Stimulated activated CD4-positive, alpha-beta T cell treated with anti-CD3 and anti-CD28 coated beads, Interleukin-2, amount 100 ng/mL, for 48 hours (primary cell): ENCODE results near the gene POLN.
"Not testable (repeated sequence)": the region's sequence is repeated elsewhere in the genome, so short reads cannot be mapped to it uniquely, and the experiment has no call there.

ENCODE experiments used
- DNase-seq, 2 donors: peaks; one replicate each; pipeline ENCODE4 v3.0.0-alpha.2; 2020

POLN gene

DNA sequence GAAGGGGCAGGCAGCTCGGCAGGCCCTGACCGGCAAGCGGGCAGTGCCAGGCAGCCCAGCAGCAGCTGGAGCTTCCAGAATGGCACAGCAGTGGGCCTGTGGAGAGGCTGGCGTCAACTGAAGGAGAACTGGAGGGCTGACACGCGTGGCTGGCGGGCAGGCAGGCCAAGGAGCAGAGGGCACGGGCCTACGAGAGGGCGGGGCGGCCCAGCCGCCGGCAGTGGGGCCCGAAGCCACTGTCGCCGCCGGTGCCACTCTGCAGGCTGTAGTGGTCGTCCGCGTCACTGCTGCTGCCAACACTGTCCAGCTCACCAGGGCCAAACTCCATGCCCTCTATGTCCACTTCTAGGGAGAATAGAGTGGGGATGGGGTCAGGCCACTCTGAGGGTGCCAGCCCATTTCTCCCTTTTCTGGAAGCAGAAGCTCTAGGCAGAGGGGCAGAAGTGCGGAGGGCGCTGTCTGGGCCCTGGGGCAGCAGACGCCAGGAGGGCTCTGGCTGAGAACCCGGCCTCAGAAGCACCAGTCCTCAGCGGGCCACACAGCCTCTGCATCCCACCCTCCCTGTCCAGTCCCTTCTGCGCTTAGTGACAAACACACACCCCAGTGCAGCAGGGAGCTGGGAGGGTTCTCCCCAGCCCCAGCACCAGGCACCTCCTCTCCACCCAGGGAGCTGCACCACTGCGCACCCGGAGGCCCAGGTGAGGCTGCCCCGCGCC is 8.6 kb upstream of the POLN start:
- no peak for DNase-seq

DNA sequence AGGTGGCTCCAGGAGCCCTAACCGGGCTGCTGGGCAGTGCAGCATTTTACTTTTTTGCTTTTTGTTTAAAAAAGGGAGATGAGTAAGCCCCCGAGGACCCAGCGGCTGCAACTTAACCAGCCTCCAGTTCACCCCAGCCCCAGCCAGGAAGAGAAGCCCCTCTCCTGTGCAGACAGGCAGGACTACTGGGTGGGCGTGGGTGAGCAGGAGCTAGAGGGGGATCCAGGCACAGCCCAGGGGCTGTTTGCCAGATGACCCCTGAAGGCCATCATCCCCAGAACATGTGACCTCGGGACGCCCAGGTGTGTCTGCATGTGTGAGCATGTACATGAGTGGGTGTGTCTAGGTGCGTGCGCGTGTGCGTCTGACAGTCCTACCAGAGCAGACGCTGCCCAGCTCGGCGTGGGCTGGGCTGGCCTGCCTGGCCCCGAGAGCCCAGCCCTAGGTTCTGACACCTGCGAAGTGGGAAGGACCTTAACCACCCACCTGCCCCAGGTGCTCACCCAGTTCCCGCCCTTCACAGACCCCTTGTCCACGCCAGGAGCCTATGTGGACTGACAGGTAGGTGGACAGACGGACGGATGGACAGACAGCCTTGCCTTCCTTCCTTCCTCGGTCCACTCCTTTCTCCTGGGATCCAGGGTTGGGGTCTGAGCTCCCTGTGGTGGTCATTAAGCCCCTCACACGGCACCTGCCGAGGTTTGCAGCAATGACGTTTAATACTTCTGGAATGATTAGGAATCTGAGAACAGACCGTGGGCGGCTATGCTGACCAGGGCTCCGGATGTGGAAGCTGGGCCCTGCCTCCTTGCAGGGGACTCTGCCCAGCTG is 7.8 kb upstream of the POLN start:
- no peak for DNase-seq

DNA sequence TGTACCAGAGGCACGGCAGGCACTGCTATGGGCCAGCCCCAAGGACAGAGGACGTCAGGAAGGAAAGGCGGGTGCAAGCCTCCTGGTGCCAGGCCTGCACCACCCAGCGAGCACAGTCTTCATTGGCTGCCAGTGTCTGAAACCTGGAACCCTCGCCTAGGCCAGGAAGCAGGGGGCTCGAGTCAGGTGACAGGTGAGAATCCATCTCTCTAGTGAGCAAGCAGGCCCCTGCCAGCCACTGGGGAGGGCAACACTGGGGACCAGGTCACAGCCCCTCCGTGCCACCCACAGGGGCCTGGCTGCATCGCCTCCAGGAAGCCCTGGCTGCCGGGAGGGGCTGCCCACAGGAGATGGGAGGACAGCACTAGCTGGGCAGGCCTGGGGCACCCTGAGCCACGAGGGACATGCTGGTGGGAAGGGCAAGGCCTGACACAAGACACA is 6.9 kb upstream of the POLN start:
- DNase-seq, result no peak

DNA sequence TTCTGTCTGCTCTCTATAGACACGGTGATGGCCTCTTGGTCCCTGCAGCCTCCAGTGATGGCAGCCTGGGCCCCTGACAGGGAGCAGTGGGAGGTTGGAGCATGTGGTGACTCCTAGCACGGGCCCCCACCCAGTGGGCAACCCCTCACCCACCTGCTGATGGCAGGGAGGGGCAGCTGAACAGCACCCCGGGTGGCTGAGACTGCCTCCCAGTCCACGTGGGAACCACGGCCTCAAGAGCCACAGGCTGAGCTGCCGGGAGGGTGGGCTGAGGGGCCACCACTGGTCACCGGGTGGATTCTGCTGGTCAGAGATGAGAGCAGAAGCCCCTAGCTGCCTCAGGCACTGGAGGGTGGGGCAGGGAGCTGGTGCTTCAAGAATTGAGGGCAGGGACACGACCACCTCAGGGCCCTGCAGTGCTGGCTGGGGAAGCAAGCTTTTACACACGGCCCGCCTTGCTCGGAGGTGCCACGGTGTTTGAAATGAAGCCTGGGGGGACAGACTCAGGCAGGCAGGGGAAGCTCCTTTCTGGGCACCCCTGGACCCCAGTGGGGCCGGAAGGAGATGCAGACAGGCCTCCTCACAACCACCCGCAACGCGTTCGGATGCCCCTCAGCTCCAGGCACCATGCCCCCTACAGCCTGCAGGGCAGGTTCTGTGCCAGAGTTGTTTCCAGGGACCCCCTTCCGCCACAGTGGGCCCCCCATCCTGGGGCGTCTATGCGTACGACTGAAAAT is 6.3 kb upstream of the POLN start:
- DNase-seq, result no peak

DNA sequence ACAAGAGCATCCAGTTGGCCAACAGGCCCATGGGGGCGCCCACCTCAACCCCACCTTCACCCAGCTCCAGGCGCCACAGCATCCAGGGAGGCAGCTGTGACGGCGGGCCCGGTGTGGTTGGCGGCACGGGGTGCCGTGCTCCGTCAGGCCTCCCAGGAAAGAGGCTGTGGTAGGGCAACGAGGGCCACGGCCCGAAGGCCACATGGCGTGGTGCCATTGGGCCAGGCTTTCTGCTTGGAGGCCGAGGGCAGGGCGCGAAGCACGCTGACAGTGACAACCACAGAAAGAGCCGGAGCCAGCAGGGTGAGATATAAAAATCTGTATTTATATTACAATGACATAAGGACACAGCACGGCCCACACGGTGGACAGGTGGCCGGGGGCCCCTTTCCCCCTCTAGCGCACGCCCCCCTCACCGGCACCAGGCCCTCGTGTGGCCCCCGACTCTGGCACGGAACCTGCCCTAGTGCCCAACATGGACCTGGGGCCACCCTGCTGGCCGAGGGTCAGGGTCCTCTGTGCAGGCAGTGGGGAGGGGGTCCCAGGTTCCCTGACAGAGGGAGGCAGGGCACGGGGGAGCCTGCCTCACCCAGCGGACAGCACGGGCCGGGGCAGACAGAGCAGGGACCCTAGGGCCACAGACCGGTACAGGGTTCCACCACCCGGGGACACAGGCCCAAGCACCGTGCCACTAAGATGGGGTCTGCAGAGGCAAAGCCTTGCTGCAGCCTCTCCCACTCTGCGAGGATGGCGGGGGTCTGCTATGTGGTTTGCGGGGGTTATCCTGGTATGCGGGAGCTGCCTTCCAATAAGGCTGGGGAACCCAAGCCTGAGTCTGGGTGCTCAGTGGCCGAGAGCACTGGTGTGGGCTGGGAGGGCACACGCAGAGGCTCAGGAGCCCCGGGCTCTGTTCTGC is 5.5 kb upstream of the POLN start:
- no peak for DNase-seq

DNA sequence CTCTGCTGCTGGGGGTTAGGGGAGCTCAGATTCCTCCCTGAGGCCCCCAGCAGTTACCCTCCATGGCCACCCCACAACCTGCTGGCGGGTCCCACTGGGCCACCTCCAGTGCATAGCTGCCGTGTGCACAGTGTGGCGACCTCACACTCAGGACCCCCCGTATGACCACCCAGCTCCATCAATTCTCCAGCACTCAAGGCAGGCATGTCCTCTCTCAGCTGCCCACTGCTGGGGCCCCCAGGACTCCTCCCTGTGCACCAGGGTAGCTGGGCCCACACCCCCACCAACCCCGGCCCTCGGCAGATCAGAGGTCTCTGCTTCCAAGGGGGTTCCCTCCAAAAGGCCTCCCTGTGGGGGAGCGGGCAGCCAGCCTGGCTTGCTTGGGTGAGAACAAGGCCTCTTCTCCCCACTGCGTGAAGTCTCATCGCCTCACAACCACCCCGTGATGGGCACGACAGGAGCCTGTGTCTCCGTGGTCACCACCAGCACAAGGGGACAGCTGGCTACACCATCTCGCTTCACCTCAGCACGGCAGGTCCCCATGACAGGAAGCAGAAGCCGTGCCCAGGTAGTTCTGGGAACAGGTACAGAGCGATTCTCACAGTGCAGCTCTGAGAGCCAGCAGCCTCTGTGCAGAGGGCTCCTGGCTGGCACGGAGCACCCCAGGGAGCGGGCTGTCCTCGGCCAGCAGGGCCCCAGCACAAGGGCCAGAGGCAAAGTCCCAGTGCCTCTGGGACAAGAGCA is 4.6 kb upstream of the POLN start:
- no peak for DNase-seq

DNA sequence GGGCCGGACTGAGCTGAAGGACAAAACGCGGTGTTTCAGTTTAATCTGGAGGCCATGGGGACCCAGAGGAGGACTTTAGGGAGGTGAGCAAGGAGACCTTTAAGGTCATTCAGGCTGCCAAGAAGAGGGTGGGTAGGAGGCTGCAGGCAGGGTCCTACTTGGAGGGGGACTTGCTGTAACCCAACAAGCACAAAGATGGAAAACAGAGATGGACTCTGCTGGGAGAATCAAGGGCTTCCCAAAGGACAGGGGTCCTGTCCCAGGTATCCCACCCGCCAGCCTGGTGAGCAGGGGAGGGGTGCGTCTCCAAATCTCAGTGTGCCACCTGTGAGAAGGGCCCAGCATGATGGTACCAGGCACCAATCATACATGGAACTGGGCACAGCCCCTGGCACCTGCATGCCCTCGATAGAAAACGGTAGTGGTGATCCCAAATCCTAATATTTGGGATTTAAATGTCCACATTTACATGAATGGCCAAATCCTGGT is 3.9 kb upstream of the POLN start:
- no peak for DNase-seq

DNA sequence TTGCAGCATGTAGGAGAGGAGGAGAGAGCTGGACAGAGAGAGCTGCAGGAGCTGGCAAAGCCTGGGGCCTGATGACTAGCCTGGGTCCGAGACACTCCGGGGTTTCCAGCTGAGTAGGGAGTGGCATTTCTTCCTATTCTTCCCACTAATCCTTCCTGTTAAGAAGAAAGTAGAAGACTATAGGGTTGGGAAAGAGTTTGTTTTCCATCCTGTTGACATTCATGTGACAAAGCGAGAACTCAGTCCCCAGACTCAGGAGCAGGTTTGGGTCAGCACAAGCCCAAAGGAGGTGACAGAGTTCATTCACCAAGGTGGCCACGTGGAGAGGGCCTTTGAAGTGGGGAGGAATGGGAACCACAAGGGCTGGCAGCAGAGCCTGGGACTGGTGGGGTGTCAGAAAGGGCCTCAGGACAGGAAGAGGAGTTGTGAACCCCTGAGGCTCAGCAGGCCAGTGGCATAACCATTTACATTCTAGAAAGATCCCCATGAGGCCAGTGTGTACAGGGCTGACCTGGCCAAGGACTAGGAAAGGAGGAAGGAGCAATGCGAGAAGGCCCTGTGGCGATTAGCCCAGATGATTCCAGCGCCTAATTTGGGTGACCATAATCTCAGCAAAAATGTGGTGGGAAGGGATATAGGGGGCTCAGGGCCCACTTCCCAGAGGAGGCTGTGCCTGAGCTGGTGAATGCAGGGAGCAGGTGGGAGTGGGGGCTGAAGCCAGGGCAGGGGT is 3.3 kb upstream of the POLN start:
- no peak for DNase-seq

DNA sequence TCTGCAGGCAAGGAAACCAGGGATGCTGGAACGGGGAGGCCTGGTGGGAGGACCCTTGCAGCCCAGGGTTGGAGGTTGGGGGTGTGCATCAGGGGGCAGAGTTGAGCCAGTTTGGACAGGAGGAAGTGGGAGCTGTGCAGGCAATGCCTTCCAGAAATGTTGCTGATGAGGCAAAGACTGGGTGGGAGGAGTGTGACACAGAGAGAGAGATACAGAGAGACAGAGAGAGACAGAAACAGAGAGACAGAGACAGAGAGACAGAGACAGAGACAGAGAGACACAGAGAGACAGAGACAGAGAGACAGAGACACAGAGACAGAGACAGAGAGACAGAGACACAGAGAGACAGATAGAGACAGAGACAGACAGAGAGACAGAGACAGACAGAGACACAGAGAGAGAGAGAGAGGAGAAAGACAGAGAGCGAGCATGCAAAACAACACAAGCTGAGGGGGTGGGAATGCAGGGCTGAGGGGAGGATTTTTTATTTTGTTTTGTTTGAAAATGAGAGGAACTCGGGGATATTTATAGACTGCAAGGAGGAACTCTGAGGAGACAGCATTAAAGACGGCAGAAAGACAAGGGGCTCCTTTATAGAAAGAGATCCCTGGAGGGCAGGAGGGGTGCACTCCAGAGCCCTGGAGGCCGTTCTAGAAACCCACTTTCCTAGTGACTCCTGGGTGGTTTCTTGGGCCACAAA is 1.9 kb upstream of the POLN start:
- DNase-seq, result no peak

DNA sequence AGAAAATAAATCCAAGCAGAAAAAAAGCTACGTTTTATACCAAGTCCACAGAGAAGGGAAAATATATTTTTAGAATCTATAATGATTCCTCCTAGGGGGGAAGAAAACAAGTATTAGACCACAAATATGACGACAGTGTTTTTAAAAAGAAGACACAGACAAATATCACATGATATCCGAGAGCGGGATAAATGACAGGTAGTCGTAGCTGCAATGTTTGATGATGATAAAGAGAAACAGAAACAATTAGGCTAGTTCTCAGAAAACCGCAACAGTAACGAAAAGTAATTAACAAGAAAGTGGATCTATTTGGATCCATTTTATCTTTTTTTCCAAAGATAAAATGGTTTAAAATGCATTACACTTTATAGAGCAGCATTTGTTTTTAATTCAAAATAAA is 918 bp downstream of the POLN start:
- no peak for DNase-seq

DNA sequence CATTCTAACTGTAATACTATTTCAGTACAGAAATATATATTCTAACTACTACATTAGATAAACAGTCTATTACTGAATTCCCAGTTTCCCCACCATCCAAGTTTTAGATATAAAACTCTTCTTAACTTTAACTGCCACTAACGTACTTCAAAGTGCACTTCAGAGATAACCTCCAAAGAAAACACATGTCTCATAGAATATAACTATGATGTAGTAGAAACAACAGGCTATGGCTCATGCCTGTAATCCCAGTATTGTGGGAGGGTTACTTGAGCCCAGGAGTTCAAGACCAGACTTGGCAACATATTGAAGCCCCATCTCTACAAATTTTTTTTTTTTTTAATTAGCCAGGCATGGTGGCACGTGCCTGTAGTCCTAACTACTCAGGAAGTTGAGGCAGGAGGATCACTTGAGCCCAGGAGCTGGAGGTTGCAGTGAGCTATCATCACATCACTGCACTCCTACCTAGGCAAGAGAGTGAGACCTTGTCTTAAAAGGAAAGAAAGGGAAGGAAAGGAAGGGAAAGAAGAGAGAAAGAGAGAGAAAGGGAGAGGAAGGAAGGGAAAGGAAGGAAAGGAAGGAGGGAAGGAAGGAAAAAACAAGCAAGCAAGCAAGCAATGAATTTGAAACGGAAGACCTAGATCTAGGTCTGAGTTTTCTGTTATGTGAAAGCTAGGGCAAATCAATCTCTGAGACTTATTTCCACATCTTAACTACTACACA is 4.8 kb downstream of the POLN start:
- DNase-seq, result no peak

DNA sequence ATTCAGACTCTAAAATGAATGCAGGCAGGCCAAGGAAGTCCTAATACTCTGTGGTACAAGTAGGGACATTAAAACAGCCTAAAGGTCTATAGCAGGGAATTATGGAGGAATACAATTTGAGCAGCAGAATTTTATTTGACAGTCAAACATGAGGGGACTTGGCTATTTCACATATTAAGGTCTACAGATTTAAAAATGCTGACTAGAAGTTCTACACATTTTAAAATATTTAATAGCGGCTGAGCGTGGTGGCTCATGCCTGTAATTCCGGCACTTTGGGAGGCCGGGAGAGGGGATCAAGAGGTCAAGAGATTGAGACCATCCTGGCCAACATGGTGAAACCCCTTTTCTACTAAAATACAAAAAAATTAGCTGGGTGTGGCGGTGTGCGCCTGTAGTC is 10.8 kb downstream of the POLN start:
- no peak for DNase-seq

DNA sequence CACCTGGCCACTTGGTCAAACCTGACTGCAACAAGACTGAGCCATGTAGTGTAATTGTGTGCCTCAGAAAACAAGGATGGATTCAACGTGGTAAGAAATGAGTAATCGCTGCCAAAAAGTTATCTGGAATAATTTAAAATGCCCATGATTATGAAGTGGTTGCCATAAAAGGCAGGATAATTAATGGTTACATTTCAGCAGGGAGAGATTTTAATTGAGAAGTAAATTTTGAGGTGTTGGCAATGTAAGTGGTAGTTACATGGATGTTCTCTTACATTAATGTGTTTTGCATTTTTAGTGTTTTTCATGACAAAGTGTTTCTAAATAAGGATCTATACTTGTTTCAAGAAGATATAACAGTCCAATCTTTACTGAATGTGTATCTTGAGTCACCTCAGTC is 15.7 kb downstream of the POLN start:
- DNase-seq, result no peak

DNA sequence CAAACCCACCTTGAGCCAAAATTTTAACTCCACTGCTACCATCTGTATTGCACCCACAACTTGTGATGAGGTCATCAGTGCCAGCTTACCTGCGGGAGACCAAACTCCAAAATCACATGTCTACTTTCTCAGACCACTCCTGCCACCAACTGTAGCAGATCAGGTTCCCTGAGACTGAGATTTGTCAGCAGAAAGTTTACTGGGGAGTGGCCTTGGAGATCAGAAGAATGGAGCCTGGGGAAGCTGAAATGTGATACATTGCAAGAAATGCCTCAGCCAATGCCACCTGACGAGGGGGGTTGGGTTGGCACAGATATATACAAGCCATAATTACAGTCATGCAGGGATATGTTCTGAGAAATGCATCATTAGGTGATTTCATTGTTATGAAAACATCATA is 19.1 kb downstream of the POLN start:
- DNase-seq, result no peak

DNA sequence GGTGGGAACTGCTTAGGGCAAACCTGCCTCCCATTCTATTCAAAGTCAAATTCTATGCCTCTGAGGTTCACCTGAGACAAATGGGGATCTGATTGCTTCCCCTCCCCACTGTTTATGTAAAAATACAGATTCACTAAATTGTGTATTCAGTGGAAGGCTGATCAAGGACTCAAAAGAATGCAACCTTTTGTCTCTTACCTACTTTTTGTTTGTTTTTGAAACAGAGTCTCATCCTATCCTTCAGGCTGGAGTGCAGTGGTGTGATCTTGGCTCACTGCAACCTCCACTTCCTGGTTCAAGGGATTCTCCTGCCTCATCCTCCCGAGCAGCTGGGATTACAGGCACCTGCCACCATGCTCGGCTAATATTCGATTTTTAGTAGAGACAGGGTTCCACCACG is 20.5 kb downstream of the POLN start:
- not testable (repeated sequence) for DNase-seq

DNA sequence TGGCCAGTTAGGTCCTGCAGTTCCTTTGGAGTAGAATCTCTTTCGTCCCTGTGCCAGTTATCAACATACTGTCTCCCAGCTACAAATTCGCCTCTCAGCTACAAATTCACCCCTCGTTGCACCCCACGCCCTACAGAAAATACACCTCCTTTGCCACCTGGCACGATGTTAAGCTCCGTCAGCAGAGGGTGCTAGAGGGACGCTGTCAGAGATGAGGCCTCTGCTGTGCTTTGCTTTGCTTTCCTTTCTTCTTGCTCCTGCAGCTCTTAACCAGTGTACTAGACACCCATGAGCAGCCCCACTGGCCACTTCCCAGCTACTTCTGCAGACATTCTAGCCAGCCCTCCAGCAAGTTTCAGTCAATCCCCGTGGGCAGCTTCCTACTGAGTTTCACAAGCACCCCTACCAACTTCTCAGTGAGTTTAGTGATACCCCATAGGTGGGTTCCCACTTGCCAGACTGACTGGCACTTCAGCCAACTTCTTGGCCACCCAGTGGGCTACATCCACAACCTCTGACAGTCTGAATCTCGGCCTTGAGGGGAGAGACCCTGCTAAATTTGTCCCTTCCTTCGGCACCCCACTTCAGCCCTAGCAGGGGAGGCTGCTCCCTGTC is 21.8 kb downstream of the POLN start:
- DNase-seq, result peak; percentile 75 to 77

DNA sequence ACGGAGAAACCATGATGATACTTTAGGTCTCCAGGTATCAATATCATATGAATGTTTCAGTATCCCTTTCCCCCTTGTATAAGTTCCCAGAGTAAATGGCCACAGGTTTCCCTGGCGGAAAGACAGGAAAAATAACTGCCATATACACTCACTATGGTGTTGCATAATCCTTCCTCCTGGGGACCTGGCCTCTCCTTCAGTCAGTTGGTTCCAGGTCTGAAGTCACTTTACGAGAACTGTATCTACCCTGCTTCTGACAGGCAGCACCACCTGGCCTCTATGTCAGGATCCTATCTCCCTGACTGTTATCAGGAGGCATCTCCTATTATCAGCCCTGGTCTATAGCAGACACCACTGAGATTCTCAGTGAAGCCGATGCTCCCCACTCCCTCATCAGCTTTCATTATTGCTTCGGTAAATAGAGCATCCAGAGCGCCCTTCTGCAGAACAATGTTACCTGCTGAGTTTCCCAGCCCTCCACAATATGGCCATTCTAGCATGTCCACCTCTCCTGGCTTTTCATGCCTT is 22.6 kb downstream of the POLN start:
- DNase-seq, result no peak

DNA sequence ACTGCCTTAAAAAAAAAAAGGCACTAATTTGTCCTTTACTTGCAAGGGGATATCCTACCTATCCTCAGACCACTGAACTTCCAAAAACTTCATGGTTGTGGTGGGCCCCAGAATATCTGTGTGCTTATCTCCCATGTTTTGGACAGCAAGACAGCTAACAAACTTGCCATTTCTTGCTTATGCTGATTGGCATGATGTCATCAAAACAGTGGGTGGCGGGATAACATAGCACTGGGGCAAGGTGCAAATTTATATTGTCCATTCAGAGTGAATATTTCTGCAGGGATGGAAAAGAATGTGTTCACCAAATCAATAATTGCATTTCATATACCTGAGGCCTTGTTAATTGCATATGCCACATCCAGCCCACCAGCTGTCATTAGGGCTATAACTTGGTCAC is 23.5 kb downstream of the POLN start:
- no peak for DNase-seq

DNA sequence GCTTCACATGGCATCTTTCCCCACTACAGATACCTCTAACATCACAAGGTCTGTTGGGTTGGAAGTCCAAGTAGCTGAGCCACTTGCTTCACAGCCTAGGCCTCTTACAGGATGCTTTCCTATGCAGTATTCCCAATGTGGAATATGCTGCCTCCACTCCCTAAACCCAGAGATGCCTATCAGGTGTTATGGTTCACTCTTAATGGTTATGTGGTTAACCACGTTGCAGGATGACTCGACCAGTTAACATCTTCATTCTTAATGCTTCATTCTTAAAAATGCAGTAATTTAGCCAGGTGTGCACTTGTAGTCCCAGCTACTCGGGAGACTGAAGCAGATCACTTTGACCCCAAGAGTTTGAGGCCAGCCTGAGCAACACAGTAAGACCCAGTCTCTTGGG is 24.2 kb downstream of the POLN start:
- DNase-seq, result no peak
